Adrenal gland (tissue), 12 donors: ENCODE results near the gene ISX. TPM values are rescaled to one million over a fixed set of nuclear protein-coding genes. Genes with fewer than 3 reads are reported as not detected.

Source experiments
- DNase-seq, 7 donors: peaks; one replicate each; pipeline ENCODE4 v3.0.0-alpha.2; 2019 to 2020
- H3K27ac ChIP-seq, 5 donors: fragments of 200-600 bp; sonication (generic) in 4 of 5; 1 replicate in 3 of 5; 2 replicates in 2 of 5; pipeline versions ENCODE4 v1.5.1 to v1.8.0; 2016 to 2020; ENCODE audit warnings: mild to moderate bottlenecking in 1 of 5
- H3K27me3 ChIP-seq: fragments of 200-600 bp; 2 replicates; pipeline ENCODE4 v1.8.0; 2021
- H3K36me3 ChIP-seq, 2 donors: fragments of 200-600 bp; replicated peaks in 1 of 2; 1 replicate in 1 of 2; 2 replicates in 1 of 2; pipeline versions ENCODE4 v1.5.1 to v1.8.0; 2018 to 2022
- H3K4me1 ChIP-seq, 2 donors: fragments of 200-600 bp; replicated peaks in 1 of 2; 1 replicate in 1 of 2; 2 replicates in 1 of 2; pipeline versions ENCODE4 v1.5.1 to v1.8.0; 2018 to 2021
- H3K4me3 ChIP-seq, 4 donors: fragments of 200-600 bp; sonication (generic) in 3 of 4; one replicate each; pipeline ENCODE4 v1.5.1; 2016 to 2018
- H3K9me3 ChIP-seq, 3 donors: fragments of 200-600 bp; sonication (generic) in 1 of 3; replicated peaks in 1 of 3; 1 replicate in 2 of 3; 2 replicates in 1 of 3; pipeline versions ENCODE4 v1.5.1 to v1.8.0; 2016 to 2021
- POLR2A ChIP-seq, 2 donors: fragments of 450-650 bp; IDR thresholded peaks; one replicate each; pipeline ENCODE4 v1.6.1; 2017; ENCODE audit warnings: antibody characterized with exemption in 2 of 2, mild to moderate bottlenecking in 2 of 2, moderate library complexity in 1 of 2
- WGBS, 4 donors: extraction: QIAGEN DNeasy Blood & Tissue Kit in 2 of 4; methylation state at CpG; one replicate each; pipeline versions ENCODE4 v1.1.5 to v1.1.7; 2013 to 2017; 5-methylcytosine and 5-hydroxymethylcytosine counted together
- intact Hi-C, 2 donors: fragments of 100-400 bp; cut with DNase I; formaldehyde crosslinking; loops; one replicate each; pipeline versions ENCODE4 v1.14.1 to v1.15.0; 2022 to 2023
- polyA plus RNA-seq, 3 donors: library from polyadenylated mRNA; stranded (reverse); fragments of 200-250 nt in 2 of 3; fragments of 350-450 nt in 1 of 3; fragmentation: Illumina TruSeq in 1 of 3; extraction: RNeasy Lipid Tissue Mini Kit (QIAGEN cat#74804) in 1 of 3; gene quantifications; one replicate each; pipeline ENCODE4 v1.2.3, GENCODE V29; 2013 to 2014
- total RNA-seq, 9 donors: library from RNA; depleted of rRNA in 4 of 9; stranded (reverse); fragments of >200 nt in 4 of 9; fragments of 120-200 nt in 1 of 9; fragmentation: NEBNext Ultra II Directional in 1 of 9; extraction: Animal tissue kit (Norgen Biotek cat#: 25700) in 1 of 9; gene quantifications; one replicate each; pipeline versions ENCODE4 v1.1.0 to v1.2.4, GENCODE V29; 2013 to 2023
- TF ChIP-seq, protein P1 (sequence below), 6 experiments: fragments of 450-650 bp in 4 of 6; fragments of 200-600 bp in 2 of 6; sonication (generic) in 1 of 6; IDR thresholded peaks; 1 replicate in 5 of 6; 2 replicates in 1 of 6; pipeline versions ENCODE4 v1.5.1 to v1.8.0; 2016 to 2021; ENCODE audit warnings: antibody characterized with exemption in 6 of 6, mild to moderate bottlenecking in 2 of 6, moderate library complexity in 1 of 6
- donor health status: healthy with polysubstance abuse.
- donor health status: Bipolar disorder and iron deficiency.
- donor health status: DM: yes; HTN: yes; CAD: no.
- donor health status: DM: no; HTN: no; CAD: no.
- donor health status: DM: no; HTN: no; CAD: no.
- donor health status: DM: yes; HTN: yes; CAD: no.

ISX gene
- total and polyA plus RNA-seq, 12 donors = 0.08 TPM; not detected in 11

DNA sequence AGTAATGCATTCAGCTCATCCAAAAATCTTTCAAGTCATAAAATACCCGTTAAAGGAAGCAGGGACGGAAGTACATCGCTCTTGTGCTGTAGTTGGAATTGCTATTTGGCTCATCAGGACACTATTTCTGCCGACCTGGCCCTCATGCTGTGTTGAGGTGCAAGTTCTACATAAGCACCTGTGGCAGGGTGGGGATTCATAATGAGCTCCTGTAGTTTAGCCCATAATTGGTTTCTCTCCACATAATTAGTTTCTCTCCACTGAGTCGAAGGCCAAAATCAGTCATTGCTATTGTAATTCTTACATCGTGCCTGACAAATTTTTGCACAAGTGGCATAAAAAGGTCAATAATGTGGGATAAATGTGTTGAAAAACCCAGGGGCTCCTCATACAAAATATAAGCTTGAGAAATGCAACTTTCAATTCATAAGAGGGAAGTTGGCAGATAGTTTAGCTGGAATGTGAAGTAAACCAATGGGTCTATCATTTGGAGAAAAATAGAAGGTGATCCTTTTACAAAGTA, 14.9 kb upstream of the ISX start:
- no peak for DNase-seq
- 51 to 71% (median 66%) methylated on average over 6 of the region's 6 CpGs for WGBS, 4 donors
- TF ChIP-seq, protein P1, sequence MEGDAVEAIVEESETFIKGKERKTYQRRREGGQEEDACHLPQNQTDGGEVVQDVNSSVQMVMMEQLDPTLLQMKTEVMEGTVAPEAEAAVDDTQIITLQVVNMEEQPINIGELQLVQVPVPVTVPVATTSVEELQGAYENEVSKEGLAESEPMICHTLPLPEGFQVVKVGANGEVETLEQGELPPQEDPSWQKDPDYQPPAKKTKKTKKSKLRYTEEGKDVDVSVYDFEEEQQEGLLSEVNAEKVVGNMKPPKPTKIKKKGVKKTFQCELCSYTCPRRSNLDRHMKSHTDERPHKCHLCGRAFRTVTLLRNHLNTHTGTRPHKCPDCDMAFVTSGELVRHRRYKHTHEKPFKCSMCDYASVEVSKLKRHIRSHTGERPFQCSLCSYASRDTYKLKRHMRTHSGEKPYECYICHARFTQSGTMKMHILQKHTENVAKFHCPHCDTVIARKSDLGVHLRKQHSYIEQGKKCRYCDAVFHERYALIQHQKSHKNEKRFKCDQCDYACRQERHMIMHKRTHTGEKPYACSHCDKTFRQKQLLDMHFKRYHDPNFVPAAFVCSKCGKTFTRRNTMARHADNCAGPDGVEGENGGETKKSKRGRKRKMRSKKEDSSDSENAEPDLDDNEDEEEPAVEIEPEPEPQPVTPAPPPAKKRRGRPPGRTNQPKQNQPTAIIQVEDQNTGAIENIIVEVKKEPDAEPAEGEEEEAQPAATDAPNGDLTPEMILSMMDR (IDR thresholded peaks at IDR 0.05) = no peak
- no peak for TF ChIP-seq POLR2A (IDR thresholded peaks at IDR 0.05)
- intact Hi-C loops = no loop called here
- H3K36me3 ChIP-seq = no peaks in the 10 kb centered on the region
- peaks cover 4% of the 10 kb centered on the region for H3K27me3 ChIP-seq
- no peaks in the 10 kb centered on the region for H3K4me1 ChIP-seq
- H3K4me3 ChIP-seq = no peak overlapping the region
- no peaks in the 10 kb centered on the region for H3K9me3 ChIP-seq
- H3K27ac ChIP-seq = no peak overlapping the region

DNA sequence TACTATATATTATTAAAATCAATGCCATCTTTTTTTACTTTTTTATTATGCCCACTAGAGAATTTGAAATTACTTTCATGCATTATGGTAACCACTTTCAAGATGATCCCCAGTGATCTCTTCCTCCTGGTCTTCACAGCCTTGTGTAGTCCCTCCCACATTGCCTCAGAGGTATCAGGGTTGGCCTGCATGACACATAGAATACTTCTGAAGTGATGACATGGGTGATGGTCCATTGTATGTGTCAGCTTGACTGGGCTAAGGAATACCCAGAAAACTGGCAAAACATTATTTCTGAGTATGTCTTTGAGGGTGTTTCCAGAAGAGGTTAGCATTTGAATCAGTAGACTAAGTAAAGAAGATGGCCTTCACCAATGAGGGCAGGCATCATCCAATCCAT, 14.2 kb upstream of the ISX start:
- Histone ChIP-seq H3K27me3 (peaks cover 4% of the 10 kb centered on the region), H3K36me3 (no peaks in the 10 kb centered on the region), H3K27ac (no peak overlapping the region), H3K4me1 (no peaks in the 10 kb centered on the region), H3K4me3 (no peak overlapping the region), H3K9me3 (no peaks in the 10 kb centered on the region)
- no peak for TF ChIP-seq POLR2A (IDR thresholded peaks at IDR 0.05)
- TF ChIP-seq, protein P1 (IDR thresholded peaks at IDR 0.05) = no peak
- DNase-seq = no peak
- intact Hi-C loops = no loop called here

DNA sequence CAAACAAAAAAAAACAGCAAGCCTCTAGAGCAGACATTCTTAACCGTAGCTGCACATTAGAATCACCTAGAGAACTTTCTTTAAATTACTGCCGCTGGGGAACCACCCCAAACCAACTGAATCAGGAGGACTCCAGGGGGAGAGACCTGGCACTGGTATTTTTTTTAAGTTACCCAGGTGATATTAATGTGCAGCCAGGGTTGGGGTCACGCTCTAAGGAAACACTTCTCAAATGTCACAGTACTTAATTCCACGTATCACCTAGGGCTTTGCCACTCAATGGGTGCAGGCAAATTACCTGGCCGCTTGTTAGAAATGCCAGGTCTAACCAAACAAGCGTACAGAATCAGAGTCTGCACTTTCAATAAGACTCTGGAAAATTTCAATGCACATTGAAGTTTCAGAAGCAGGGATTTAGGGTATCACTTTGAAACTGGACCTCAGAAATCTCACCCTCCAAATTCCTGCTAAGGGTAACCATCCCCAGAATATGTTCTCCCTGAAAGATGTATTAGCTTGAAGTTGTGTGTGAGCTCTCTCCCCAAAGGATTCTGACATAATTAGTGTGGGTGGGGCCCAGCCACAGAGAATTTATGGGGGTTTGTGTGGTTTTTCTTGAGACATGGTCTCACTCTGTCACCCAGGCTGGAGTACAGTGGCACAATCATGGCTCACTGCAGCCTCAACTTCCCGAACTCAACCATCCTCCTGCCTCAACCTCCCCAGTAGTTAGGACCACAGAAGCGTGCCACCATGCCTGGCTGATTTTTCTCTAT, 12.7 kb upstream of the ISX start:
- no peak overlapping the region for H3K4me3 ChIP-seq
- H3K27me3 ChIP-seq = no peaks in the 10 kb centered on the region
- 63 to 68% (median 66%) methylated on average over 8 of the region's 8 CpGs for WGBS, 4 donors
- DNase-seq = no peak
- TF ChIP-seq POLR2A (IDR thresholded peaks at IDR 0.05) = no peak
- TF ChIP-seq, protein P1 (IDR thresholded peaks at IDR 0.05) = no peak
- intact Hi-C loops = no loop called here
- H3K27ac ChIP-seq = no peak overlapping the region
- H3K9me3 ChIP-seq = no peaks in the 10 kb centered on the region
- no peaks in the 10 kb centered on the region for H3K4me1 ChIP-seq
- no peaks in the 10 kb centered on the region for H3K36me3 ChIP-seq

DNA sequence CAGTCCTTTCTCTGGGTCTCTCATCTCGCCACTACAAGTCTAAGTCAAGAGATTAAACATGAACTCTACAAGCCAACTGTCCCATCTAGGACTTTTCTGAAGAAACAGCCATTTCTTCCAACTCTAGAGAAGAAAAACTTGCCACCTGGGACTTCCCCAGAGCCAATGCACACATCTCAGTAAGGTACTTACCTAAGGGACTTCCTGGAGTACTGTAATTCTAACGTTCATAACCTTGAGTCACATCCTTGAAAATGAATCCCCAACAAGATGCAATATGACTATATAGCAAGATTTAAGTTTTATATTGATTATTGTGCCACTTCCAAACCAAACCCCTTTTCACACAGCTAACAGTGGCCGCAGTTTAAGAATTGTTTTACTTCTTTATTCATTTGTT, 11.9 kb upstream of the ISX start:
- no peak for DNase-seq
- intact Hi-C loops = no loop called here
- H3K27ac ChIP-seq = no peak overlapping the region
- no peaks in the 10 kb centered on the region for H3K36me3 ChIP-seq
- 56 to 59% (median 57%) methylated on average over 3 of the region's 3 CpGs for WGBS, 4 donors
- no peaks in the 10 kb centered on the region for H3K27me3 ChIP-seq
- H3K9me3 ChIP-seq = no peaks in the 10 kb centered on the region
- no peak overlapping the region for H3K4me3 ChIP-seq
- H3K4me1 ChIP-seq = no peaks in the 10 kb centered on the region
- TF ChIP-seq, protein P1 (IDR thresholded peaks at IDR 0.05) = no peak
- TF ChIP-seq POLR2A (IDR thresholded peaks at IDR 0.05) = no peak
